Thoracic aorta (tissue), 2 donors: ENCODE data around the gene TAPT1. TPM values are rescaled to one million over a fixed set of nuclear protein-coding genes. Genes with fewer than 3 reads are reported as not detected.

Experiments used
- ATAC-seq: fragments of 150-250 bp; one replicate; pipeline ENCODE4 v1.8.0; 2017; ENCODE audit warnings: low read depth; ENCODE audit not compliant: insufficient number of reproducible peaks, low FRiP score
- DNase-seq: peaks from one replicate; pipeline ENCODE4 v3.0.0-alpha.2; 2020; ENCODE audit warnings: low spot score
- H3K27ac ChIP-seq, 2 donors: fragments of 200-600 bp; sonication (generic); 1 replicate in 1 of 2; 2 replicates in 1 of 2; pipeline ENCODE4 v1.5.1; 2016; ENCODE audit warnings: mild to moderate bottlenecking in 2 of 2, moderate library complexity in 2 of 2
- H3K27me3 ChIP-seq: fragments of 200-600 bp; sonication (generic); replicated peaks from 2 replicates; pipeline ENCODE4 v1.6.0; 2016; ENCODE audit warnings: mild to moderate bottlenecking; ENCODE audit not compliant: insufficient read depth
- H3K36me3 ChIP-seq: fragments of 200-600 bp; sonication (generic); one replicate; pipeline ENCODE4 v1.5.1; 2016
- H3K4me1 ChIP-seq, 2 donors: fragments of 200-600 bp; sonication (generic); 1 replicate in 1 of 2; 2 replicates in 1 of 2; pipeline versions ENCODE4 v1.5.1 to v1.6.0; 2016; ENCODE audit warnings: low read depth in 2 of 2, mild to moderate bottlenecking in 1 of 2; ENCODE audit not compliant: control insufficient read depth in 1 of 2
- H3K4me3 ChIP-seq: fragments of 200-600 bp; sonication (generic); 2 replicates; pipeline ENCODE4 v1.5.1; 2016; ENCODE audit warnings: mild to moderate bottlenecking
- H3K9me3 ChIP-seq: fragments of 200-600 bp; sonication (generic); 2 replicates; pipeline ENCODE4 v1.5.1; 2016
- CTCF ChIP-seq: fragments of 200-600 bp; sonication (generic); IDR thresholded peaks from one replicate; pipeline ENCODE4 v1.5.1; 2019; ENCODE audit warnings: antibody characterized with exemption
- total RNA-seq, 2 donors: library from RNA; depleted of rRNA; stranded (reverse); fragments of >200 nt; gene quantifications; one replicate each; pipeline versions ENCODE4 v1.1.0 to v1.2.3, GENCODE V29; 2016

TAPT1 gene
- total RNA-seq, 2 donors from 2014 or later: 34.4 to 36.0 TPM

GRCh38 chr4:16171831-16172230 lies 54.4 kb downstream of the TAPT1 start:
- TF ChIP-seq CTCF: no peak
- no peaks in the 10 kb centered on the region for H3K27me3 ChIP-seq
- no peak for DNase-seq
- peaks cover 24% of the 10 kb centered on the region for H3K36me3 ChIP-seq
- no peaks in the 10 kb centered on the region for H3K4me1 ChIP-seq
- no peak overlapping the region for H3K27ac ChIP-seq
- no peak overlapping the region for H3K4me3 ChIP-seq
- no peaks in the 10 kb centered on the region for H3K9me3 ChIP-seq
- ATAC-seq: no peak

- DNase-seq: no peak
- Histone ChIP-seq H3K4me3 (no peak overlapping the region), H3K27me3 (no peaks in the 10 kb centered on the region), H3K9me3 (no peaks in the 10 kb centered on the region), H3K27ac (no peak overlapping the region), H3K36me3 (peaks cover 41% of the 10 kb centered on the region), H3K4me1 (no peaks in the 10 kb centered on the region)
- no peak for ATAC-seq
- no peak for TF ChIP-seq CTCF
These were observed 56.8 kb downstream of the TAPT1 start for GRCh38 chr4:16169490-16169889.

GRCh38 chr4:16168710-16169388 lies 57.4 kb downstream of the TAPT1 start:
- DNase-seq: no peak
- no peaks in the 10 kb centered on the region for H3K27me3 ChIP-seq
- H3K36me3 ChIP-seq: peaks cover 41% of the 10 kb centered on the region
- no peak overlapping the region for H3K4me3 ChIP-seq
- TF ChIP-seq CTCF: no peak
- no peaks in the 10 kb centered on the region for H3K4me1 ChIP-seq
- ATAC-seq: no peak
- H3K27ac ChIP-seq: no peak overlapping the region
- H3K9me3 ChIP-seq: no peaks in the 10 kb centered on the region

DNA sequence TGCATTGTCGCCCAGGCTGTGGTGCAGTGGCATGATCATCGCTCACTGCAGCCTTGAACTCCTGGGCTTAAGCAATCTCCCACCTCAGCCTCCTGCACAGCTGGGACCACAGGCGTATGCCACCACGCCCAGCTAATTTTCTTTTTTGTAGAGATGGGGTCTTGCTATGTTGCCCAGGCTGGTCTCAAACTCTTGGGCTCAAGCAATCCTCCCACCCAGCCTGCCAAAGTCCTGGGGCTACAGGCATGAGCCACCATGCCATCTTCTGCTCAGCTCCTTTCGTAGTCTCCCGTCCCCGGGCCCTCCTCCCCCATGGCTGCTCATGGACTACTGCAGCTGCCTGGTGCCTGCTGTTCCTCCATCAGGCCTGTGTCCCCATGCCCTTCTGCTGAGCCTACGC lies 58.1 kb downstream of the TAPT1 start:
- no peaks in the 10 kb centered on the region for H3K27me3 ChIP-seq
- no peaks in the 10 kb centered on the region for H3K4me1 ChIP-seq
- H3K36me3 ChIP-seq: peaks cover 35% of the 10 kb centered on the region
- H3K9me3 ChIP-seq: no peaks in the 10 kb centered on the region
- DNase-seq: no peak
- no peak overlapping the region for H3K4me3 ChIP-seq
- ATAC-seq: no peak
- H3K27ac ChIP-seq: no peak overlapping the region
- no peak for TF ChIP-seq CTCF

- peaks cover 29% of the 10 kb centered on the region for H3K36me3 ChIP-seq
- no peak for TF ChIP-seq CTCF
- H3K27me3 ChIP-seq: no peaks in the 10 kb centered on the region
These were observed 60.3 kb downstream of the TAPT1 start for GRCh38 chr4:16165931-16166330.

More at GRCh38 chr4:16165931-16166330, 60.3 kb downstream of the TAPT1 start:
- DNase-seq (no peak), ATAC-seq (no peak)
- Histone ChIP-seq H3K27ac (no peak overlapping the region), H3K9me3 (no peaks in the 10 kb centered on the region), H3K4me3 (no peak overlapping the region), H3K4me1 (no peaks in the 10 kb centered on the region)
